GM18505 (cell line): ENCODE results near the gene MAML2.

Experiments
- ATAC-seq: cut with Tn5 transposase; IDR thresholded peaks from one replicate; pipeline ENCODE4 v1.9.1; 2021; ENCODE audit not compliant: unreplicated experiment
- POLR2A ChIP-seq: IDR thresholded peaks from 4 replicates; pipeline ENCODE4 v1.6.1; 2011; ENCODE audit warnings: borderline replicate concordance; ENCODE audit not compliant: insufficient read depth, insufficient read length; ENCODE audit errors: extremely low read depth

Gene MAML2

GRCh38 chr11:96088914-96089313 lies 254.1 kb downstream of the MAML2 start:
- no peak for TF ChIP-seq POLR2A
- no peak for ATAC-seq

- TF ChIP-seq POLR2A, result no peak
Measured at GRCh38 chr11:96086111-96086510, 256.9 kb downstream of the MAML2 start.

GRCh38 chr11:96085319-96085930 lies 257.6 kb downstream of the MAML2 start:
- no peak for TF ChIP-seq POLR2A
- ATAC-seq, result no peak

More at GRCh38 chr11:96086111-96086510, 256.9 kb downstream of the MAML2 start:
- no peak for ATAC-seq

- ATAC-seq, result no peak
Measured at GRCh38 chr11:96084610-96085318, 258.2 kb downstream of the MAML2 start.

GRCh38 chr11:96082936-96083335 lies 260.1 kb downstream of the MAML2 start:
- no peak for TF ChIP-seq POLR2A
- ATAC-seq, result no peak

More at GRCh38 chr11:96084610-96085318, 258.2 kb downstream of the MAML2 start:
- TF ChIP-seq POLR2A, result no peak

GRCh38 chr11:96082002-96082899 lies 260.7 kb downstream of the MAML2 start:
- TF ChIP-seq POLR2A, result no peak
- ATAC-seq, result no peak

- ATAC-seq, result no peak
- TF ChIP-seq POLR2A, result no peak
Measured at GRCh38 chr11:96081561-96081960, 261.4 kb downstream of the MAML2 start.

- no peak for ATAC-seq
- no peak for TF ChIP-seq POLR2A
Measured at GRCh38 chr11:96079691-96080090, 263.3 kb downstream of the MAML2 start.

GRCh38 chr11:96075532-96075959 lies 267.4 kb downstream of the MAML2 start:
- ATAC-seq, result peak; percentile 67
- no peak for TF ChIP-seq POLR2A

GRCh38 chr11:96074551-96075310 lies 268.3 kb downstream of the MAML2 start:
- no peak for ATAC-seq
- TF ChIP-seq POLR2A, result no peak

GRCh38 chr11:96073536-96073935 lies 269.5 kb downstream of the MAML2 start:
- no peak for ATAC-seq
- no peak for TF ChIP-seq POLR2A

GRCh38 chr11:96072592-96072991 lies 270.4 kb downstream of the MAML2 start:
- TF ChIP-seq POLR2A, result no peak
- no peak for ATAC-seq

GRCh38 chr11:96070453-96070852 lies 272.5 kb downstream of the MAML2 start:
- no peak for ATAC-seq
- no peak for TF ChIP-seq POLR2A

GRCh38 chr11:96067160-96067559 lies 275.8 kb downstream of the MAML2 start:
- no peak for ATAC-seq

More at GRCh38 chr11:96067160-96067559, 275.8 kb downstream of the MAML2 start:
- no peak for TF ChIP-seq POLR2A
